ENCODE data around the gene CCN6.
A peak's percentile ranks its signal among the peaks of the same experiment; 100 is the strongest.
"Not testable (repeated sequence)": the region's sequence is repeated elsewhere in the genome, so short reads cannot be mapped to it uniquely, and the experiment has no call there.

The CCN6 gene

GRCh38 chr6:112087136-112087911 is 33.4 kb downstream of the CCN6 start, which contains the start of the genes FAM229B and TUBE1:
TSS of gene FAM229B (plus strand) at chr6:112087591. CDS start at chr6:112099284, 11,693 bp downstream.
TSS of gene TUBE1 (minus strand) at chr6:112087482. CDS start at chr6:112087434, 48 bp downstream.
- no peak for TF ChIP-seq ZFX (IDR thresholded peaks at IDR 0.05)
- H3K27ac ChIP-seq = peak within 1 kb of the TSS; percentile 71

GRCh38 chr6:112087916-112088315 is 34.0 kb downstream of the CCN6 start:
- no peak for TF ChIP-seq ZFX (IDR thresholded peaks at IDR 0.05)
- TF ChIP-seq CTCF (conservative IDR thresholded peaks at IDR 0.05) = no peak
- no peak overlapping the region for H3K27ac ChIP-seq

GRCh38 chr6:112096901-112097300 is 43.0 kb downstream of the CCN6 start:
- TF ChIP-seq ZFX (IDR thresholded peaks at IDR 0.05) = no peak
- TF ChIP-seq CTCF (conservative IDR thresholded peaks at IDR 0.05) = no peak
- no peak overlapping the region for H3K27ac ChIP-seq

- no peak overlapping the region for H3K27ac ChIP-seq
- no peak for TF ChIP-seq ZFX (IDR thresholded peaks at IDR 0.05)
- no peak for TF ChIP-seq CTCF (conservative IDR thresholded peaks at IDR 0.05)
Measured at GRCh38 chr6:112100561-112100960, 46.7 kb downstream of the CCN6 start.

DNA sequence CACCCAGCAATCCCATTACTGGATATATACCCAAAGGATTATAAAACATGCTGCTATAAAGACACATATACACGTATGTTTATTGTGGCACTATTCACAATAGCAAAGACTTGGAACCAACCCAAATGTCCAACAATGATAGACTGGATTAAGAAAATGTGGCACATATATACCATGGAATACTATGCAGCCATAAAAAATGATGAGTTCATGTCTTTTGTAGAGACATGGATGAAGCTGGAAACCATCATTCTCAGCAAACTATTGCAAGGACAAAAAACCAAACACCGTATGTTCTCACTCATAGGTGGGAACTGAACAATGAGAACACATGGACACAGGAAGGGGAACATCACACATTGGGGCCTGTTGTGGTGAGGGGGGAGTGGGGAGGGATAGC is 52.1 kb downstream of the CCN6 start:
- not testable (repeated sequence) for H3K27ac ChIP-seq

DNA sequence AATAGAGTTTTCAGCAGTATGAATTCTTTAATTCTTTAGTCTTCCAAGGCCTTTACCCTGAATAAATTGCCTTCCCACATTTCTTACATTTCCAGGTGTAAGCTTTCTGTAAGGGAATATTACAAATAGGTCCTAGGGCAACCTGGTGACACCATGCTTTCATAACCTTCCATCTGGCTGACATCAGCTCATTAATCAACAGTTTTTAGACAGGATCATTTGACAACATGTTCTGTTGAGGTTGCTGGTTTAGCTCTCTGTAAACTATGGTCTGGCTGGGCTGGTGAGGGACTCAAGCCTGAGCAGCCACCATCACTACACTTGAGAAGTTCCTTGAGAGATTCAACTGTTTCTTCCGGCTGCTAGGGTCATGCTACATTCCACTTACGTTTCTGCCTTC is 52.7 kb downstream of the CCN6 start:
- H3K27ac ChIP-seq = no peak overlapping the region
- no peak for TF ChIP-seq CTCF (conservative IDR thresholded peaks at IDR 0.05)
- TF ChIP-seq ZFX (IDR thresholded peaks at IDR 0.05) = no peak

DNA sequence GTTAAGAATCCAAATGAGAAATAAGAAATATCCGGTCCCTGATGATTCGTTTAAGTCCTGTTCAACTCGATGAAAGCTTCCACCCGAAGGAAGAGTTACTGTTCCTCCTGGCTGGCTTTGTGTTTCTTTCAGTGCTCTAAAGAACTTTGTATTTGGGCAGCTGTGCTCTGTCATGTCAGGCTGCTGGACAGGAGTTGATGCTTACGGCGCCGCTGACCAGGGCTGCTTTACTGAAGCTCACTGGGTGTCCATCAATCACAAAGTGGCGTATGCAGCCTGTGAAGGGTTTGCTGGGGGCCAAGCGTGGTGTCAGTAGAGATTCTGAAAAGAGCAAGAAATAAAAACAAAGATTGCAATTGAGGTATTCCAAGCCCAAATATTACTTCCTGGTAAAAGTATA is 55.4 kb downstream of the CCN6 start:
- TF ChIP-seq CTCF (conservative IDR thresholded peaks at IDR 0.05) (no peak), ZFX (IDR thresholded peaks at IDR 0.05) (no peak)
- H3K27ac ChIP-seq = no peak overlapping the region

GRCh38 chr6:112113431-112113830 is 59.5 kb downstream of the CCN6 start:
- TF ChIP-seq ZFX (IDR thresholded peaks at IDR 0.05) (no peak), CTCF (conservative IDR thresholded peaks at IDR 0.05) (no peak)
- no peak overlapping the region for H3K27ac ChIP-seq
